ENCODE results near the gene XIRP1.

Gene XIRP1

DNA sequence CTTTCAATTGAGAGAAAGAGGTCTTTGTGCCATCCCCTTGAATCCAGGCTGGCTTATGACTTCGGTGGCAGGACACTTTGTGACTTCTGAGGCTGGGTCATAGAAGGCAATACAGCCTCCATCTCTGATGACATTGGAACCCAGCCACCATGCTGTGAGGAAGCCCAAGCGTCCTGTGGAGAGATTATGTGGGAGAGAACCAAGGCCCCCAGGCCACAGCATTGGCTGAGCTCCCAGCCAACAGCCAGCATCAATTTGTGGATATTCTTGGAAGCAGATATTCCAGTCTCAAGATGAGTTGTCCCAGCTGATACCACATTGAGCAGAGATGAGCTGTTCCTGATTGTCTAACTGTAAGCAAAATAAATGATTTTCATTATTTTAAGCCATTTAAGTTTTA is 12.7 kb upstream of the XIRP1 start:
- no peak for DNase-seq (ENCODE audit: low read depth in 1 of 2, low spot score in 1 of 2)
- in situ Hi-C loops (cut with HindIII; ENCODE audit: low pct_unique_long_range_greater_than_20kb, low sequenced_read_pairs): no loop called here
- TF ChIP-seq JUND (IDR thresholded peaks at IDR 0.05; ENCODE audit: low read depth): no peak

DNA sequence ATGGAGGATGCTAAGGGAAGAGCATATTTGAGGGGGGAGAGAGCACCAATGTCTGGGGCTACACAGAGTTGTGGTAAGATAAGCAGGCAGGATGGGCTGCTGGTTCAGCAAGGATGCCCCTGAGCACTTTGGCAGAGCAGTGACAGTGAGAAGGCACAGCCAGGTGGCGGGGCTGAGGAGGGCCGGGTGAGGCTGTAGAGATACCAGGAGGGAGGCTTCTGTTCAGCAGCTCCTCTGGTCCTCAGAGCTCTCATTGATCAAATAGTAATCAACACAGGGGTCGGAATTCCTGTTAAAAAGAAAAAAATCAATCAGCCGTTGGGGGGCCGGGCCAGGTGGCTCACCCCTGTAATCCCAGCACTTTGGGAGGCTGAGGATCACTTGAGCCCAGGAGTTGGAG is 11.5 kb upstream of the XIRP1 start:
- no peak for TF ChIP-seq JUND (IDR thresholded peaks at IDR 0.05; ENCODE audit: low read depth)
- in situ Hi-C loops (cut with HindIII; ENCODE audit: low pct_unique_long_range_greater_than_20kb, low sequenced_read_pairs): no loop called here
- DNase-seq (ENCODE audit: low read depth in 1 of 2, low spot score in 1 of 2): no peak

- DNase-seq (ENCODE audit: low read depth in 1 of 2, low spot score in 1 of 2): no peak
- no peak for TF ChIP-seq JUND (IDR thresholded peaks at IDR 0.05; ENCODE audit: low read depth)
- in situ Hi-C loops (cut with HindIII; ENCODE audit: low pct_unique_long_range_greater_than_20kb, low sequenced_read_pairs): no loop called here
Measured at GRCh38 chr3:39203402-39203801, 11.0 kb upstream of the XIRP1 start.

DNA sequence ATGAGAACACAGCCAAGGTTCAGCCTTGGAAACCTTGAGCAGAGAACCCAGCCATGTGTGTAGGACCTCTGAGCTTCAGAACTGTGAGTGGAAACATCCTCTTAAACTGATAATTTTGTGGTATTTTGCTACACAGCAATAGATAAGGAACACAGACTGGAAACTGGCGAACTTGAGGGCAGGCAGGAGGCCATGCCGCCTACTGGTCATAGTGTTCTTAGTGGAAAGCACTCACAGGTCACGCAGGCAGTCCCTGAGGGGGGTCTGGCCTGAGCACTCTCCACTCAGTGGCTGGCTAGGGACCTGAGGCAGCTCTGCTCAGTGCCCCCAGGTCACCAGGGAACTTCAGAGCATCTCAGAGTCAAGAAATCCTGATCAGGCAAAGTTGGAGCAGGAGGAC is 9.7 kb upstream of the XIRP1 start:
- DNase-seq (ENCODE audit: low read depth in 1 of 2, low spot score in 1 of 2): no peak
- TF ChIP-seq JUND (IDR thresholded peaks at IDR 0.05; ENCODE audit: low read depth): no peak
- in situ Hi-C loops (cut with HindIII; ENCODE audit: low pct_unique_long_range_greater_than_20kb, low sequenced_read_pairs): no loop called here

DNA sequence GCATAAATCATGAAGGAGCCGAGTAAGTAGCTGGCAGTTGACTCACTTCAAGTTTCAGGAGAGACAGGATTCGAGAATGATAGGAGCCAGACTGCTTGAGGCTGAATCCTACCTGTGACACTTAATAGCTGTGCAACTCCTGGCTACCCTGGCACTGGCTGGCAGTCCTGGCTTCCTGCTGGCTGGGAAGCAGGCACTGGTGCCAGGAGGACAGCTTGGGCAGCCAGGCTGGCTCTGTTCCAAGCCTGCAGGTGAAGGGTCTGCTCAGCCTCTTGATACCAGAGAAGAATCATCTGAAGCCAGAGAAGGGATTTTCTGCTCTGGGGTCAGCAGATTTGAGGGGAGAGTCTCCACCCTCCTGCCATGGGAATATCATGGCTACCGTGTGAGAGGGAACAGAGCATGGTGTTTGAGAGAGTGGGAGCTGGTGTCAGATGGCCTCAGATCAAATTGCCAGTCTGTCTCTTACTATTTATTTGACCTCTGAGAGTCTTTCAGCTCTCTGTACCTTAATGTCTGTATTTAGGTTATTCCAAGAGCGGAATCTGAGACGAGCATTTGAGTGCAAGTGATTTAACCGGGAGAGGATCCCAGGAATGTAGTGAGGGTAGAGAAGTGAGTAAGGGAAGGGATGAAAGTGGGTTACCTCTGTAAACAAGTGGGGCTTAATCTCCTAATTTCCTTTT is 4.4 kb upstream of the XIRP1 start:
- DNase-seq (ENCODE audit: low read depth in 1 of 2, low spot score in 1 of 2): no peak
- in situ Hi-C loops (cut with HindIII; ENCODE audit: low pct_unique_long_range_greater_than_20kb, low sequenced_read_pairs): no loop called here
- TF ChIP-seq JUND (IDR thresholded peaks at IDR 0.05; ENCODE audit: low read depth): no peak

DNA sequence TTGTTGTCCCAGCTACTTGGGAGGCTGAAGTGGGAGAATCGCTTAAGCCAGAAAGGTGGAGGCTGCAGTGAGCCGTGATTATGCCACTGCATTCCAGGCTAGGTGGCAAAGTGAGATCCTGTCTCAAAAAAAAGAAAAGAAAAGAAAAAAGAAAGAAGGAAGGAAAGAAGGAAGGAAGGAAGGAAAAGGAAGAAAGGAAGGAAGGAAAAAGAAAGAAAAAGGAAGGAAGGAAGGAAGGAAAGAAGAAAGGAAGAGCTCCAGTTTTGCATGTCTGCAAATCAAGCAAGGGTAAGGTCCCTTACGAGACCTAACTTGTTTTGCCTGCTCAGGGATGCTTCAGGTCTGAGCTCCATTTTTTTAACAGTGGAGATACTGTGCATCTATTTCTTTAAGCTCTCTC is 3.6 kb upstream of the XIRP1 start:
- no peak for DNase-seq (ENCODE audit: low read depth in 1 of 2, low spot score in 1 of 2)
- in situ Hi-C loops (cut with HindIII; ENCODE audit: low pct_unique_long_range_greater_than_20kb, low sequenced_read_pairs): no loop called here
- TF ChIP-seq JUND (IDR thresholded peaks at IDR 0.05; ENCODE audit: low read depth): no peak

DNA sequence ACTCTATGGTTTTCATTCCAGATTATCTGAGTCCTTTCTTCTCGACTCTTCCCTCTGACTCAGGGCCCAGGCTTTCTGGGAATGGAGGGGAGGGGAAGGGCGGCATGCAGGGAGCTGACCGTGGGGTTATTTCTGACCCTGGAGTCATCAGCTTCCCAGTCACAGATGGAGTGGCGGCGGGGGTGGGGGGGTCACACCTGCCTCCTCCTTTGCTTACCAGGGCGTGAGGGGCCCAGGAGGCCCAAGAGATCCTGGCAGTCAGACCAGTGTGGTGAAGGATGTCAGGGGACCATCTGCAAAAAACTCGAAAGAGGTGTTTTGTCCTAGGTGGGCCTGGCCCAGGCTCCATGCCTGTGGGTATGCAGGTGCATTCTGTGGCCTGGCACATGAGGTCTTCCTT is 996 bp upstream of the XIRP1 start:
- TF ChIP-seq JUND (IDR thresholded peaks at IDR 0.05; ENCODE audit: low read depth): no peak
- in situ Hi-C loops (cut with HindIII; ENCODE audit: low pct_unique_long_range_greater_than_20kb, low sequenced_read_pairs): no loop called here
- DNase-seq (ENCODE audit: low read depth in 1 of 2, low spot score in 1 of 2): no peak

- in situ Hi-C loops (cut with HindIII; ENCODE audit: low pct_unique_long_range_greater_than_20kb, low sequenced_read_pairs): no loop called here
- DNase-seq (ENCODE audit: low read depth in 1 of 2, low spot score in 1 of 2): no peak
- no peak for TF ChIP-seq JUND (IDR thresholded peaks at IDR 0.05; ENCODE audit: low read depth)
Measured at GRCh38 chr3:39191773-39192172, 622 bp downstream of the XIRP1 start.

DNA sequence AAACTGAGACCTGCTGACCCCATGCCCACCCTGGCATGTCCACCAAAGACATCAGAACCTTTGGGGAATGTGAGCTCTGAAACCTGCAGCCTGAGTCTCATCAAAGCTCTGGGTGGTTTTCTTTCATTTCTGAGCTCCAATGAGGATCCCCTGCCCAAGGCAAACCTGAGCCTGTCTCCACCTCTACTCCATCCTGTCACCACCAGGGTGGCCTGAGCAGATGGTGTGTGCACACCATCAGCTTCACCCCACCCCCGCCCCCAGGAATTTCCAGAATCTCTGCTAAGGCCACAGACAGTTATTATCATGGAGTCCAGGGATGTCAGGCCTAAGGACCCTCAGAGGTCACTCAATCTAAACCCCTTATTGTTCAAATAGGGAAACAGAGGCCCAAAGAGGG is 1.3 kb downstream of the XIRP1 start:
- peak in 1 of 2 experiments; percentile 15 for DNase-seq (ENCODE audit: low read depth in 1 of 2, low spot score in 1 of 2)
- TF ChIP-seq JUND (IDR thresholded peaks at IDR 0.05; ENCODE audit: low read depth): no peak
- in situ Hi-C loops (cut with HindIII; ENCODE audit: low pct_unique_long_range_greater_than_20kb, low sequenced_read_pairs): no loop called here

- in situ Hi-C loops (cut with HindIII; ENCODE audit: low pct_unique_long_range_greater_than_20kb, low sequenced_read_pairs): no loop called here
- DNase-seq (ENCODE audit: low read depth in 1 of 2, low spot score in 1 of 2): no peak
- no peak for TF ChIP-seq JUND (IDR thresholded peaks at IDR 0.05; ENCODE audit: low read depth)
Measured at GRCh38 chr3:39190281-39191025, 1.9 kb downstream of the XIRP1 start.

GRCh38 chr3:39189959-39190269 is 2.5 kb downstream of the XIRP1 start:
- TF ChIP-seq JUND (IDR thresholded peaks at IDR 0.05; ENCODE audit: low read depth): no peak
- peak in 1 of 2 experiments; percentile 82 for DNase-seq (ENCODE audit: low read depth in 1 of 2, low spot score in 1 of 2)
- in situ Hi-C loops (cut with HindIII; ENCODE audit: low pct_unique_long_range_greater_than_20kb, low sequenced_read_pairs): no loop called here

- DNase-seq (ENCODE audit: low read depth in 1 of 2, low spot score in 1 of 2): peak in 1 of 2 experiments; percentile 76
- TF ChIP-seq JUND (IDR thresholded peaks at IDR 0.05; ENCODE audit: low read depth): no peak
- in situ Hi-C loops (cut with HindIII; ENCODE audit: low pct_unique_long_range_greater_than_20kb, low sequenced_read_pairs): no loop called here
Measured at GRCh38 chr3:39189150-39189958, 3.0 kb downstream of the XIRP1 start.

All from T47D (cell line).